Ishikawa (cell line): Measurements from ENCODE around the gene LSM10.

Experiments
- CEBPB ChIP-seq: IDR thresholded peaks from 2 replicates; pipeline ENCODE4 v1.6.1; 2012
- CREB1 ChIP-seq: IDR thresholded peaks from 2 replicates; pipeline ENCODE4 v1.6.1; 2012; ENCODE audit warnings: low read depth
- EGR1 ChIP-seq: IDR thresholded peaks from 2 replicates; pipeline ENCODE4 v1.6.1; 2012
- EP300 ChIP-seq: IDR thresholded peaks from 2 replicates; pipeline ENCODE4 v1.6.1; 2012; ENCODE audit warnings: borderline replicate concordance
- FOXM1 ChIP-seq: IDR thresholded peaks from 2 replicates; pipeline ENCODE4 v1.6.1; 2012; ENCODE audit warnings: low read depth, borderline replicate concordance
- MAX ChIP-seq: IDR thresholded peaks from 2 replicates; pipeline ENCODE4 v1.6.1; 2012
- NFIC ChIP-seq: IDR thresholded peaks from 2 replicates; pipeline ENCODE4 v1.6.1; 2012
- RAD21 ChIP-seq: IDR thresholded peaks from 2 replicates; pipeline ENCODE4 v1.6.1; 2012; ENCODE audit warnings: low read depth
- REST ChIP-seq: IDR thresholded peaks from 2 replicates; pipeline ENCODE4 v1.6.1; 2012; ENCODE audit warnings: low read depth, mild to moderate bottlenecking
- TAF1 ChIP-seq: IDR thresholded peaks from 2 replicates; pipeline ENCODE4 v1.6.1; 2012; ENCODE audit warnings: low read depth, mild to moderate bottlenecking
- TCF12 ChIP-seq: IDR thresholded peaks from 2 replicates; pipeline ENCODE4 v1.6.1; 2012; ENCODE audit warnings: low read depth
- TEAD4 ChIP-seq: IDR thresholded peaks from 2 replicates; pipeline ENCODE4 v1.6.1; 2012
- USF1 ChIP-seq: IDR thresholded peaks from 2 replicates; pipeline ENCODE4 v1.6.1; 2012
- YY1 ChIP-seq: IDR thresholded peaks from 2 replicates; pipeline ENCODE4 v1.6.1; 2012; ENCODE audit warnings: low read depth
- ZBTB7A ChIP-seq: IDR thresholded peaks from 2 replicates; pipeline ENCODE4 v1.6.1; 2012; ENCODE audit warnings: low read depth

The LSM10 gene

GRCh38 chr1:36380782-36381181 lies 16.9 kb downstream of the LSM10 start:
- no peak for TF ChIP-seq CREB1
- no peak for TF ChIP-seq TCF12
- TF ChIP-seq CEBPB, result no peak
- no peak for TF ChIP-seq RAD21
- TF ChIP-seq REST, result no peak
- no peak for TF ChIP-seq USF1
- no peak for TF ChIP-seq EP300
- TF ChIP-seq EGR1, result no peak
- TF ChIP-seq MAX, result no peak
- TF ChIP-seq TEAD4, result no peak
- no peak for TF ChIP-seq ZBTB7A
- TF ChIP-seq FOXM1, result no peak
- no peak for TF ChIP-seq NFIC
- no peak for TF ChIP-seq TAF1
- TF ChIP-seq YY1, result no peak

- TF ChIP-seq NFIC (no peak), RAD21 (no peak), ZBTB7A (no peak), USF1 (no peak), FOXM1 (no peak), REST (no peak), MAX (no peak), TCF12 (no peak), TAF1 (no peak), EP300 (no peak), TEAD4 (no peak), EGR1 (no peak)
Measured at GRCh38 chr1:36380143-36380619, 17.5 kb downstream of the LSM10 start.

- no peak for TF ChIP-seq EP300
Measured at GRCh38 chr1:36377791-36378492, 19.8 kb downstream of the LSM10 start.

GRCh38 chr1:36372617-36373016 lies 25.1 kb downstream of the LSM10 start:
- no peak for TF ChIP-seq TCF12
- no peak for TF ChIP-seq EP300
- no peak for TF ChIP-seq FOXM1
- no peak for TF ChIP-seq MAX

GRCh38 chr1:36369061-36369861 lies 28.4 kb downstream of the LSM10 start:
- TF ChIP-seq RAD21 (peak; percentile 59), CREB1 (no peak), REST (no peak), CEBPB (no peak)
